HepG2 (cell line): ENCODE measurements around the gene ELANE. TPM values are rescaled to one million over a fixed set of nuclear protein-coding genes. Genes with fewer than 3 reads are reported as not detected.

Experiments used
- AKAP8 ChIP-seq: sonication (generic); formaldehyde crosslinking; IDR thresholded peaks from 2 replicates; pipeline ENCODE4 v1.5.1; 2020; ENCODE audit warnings: mild to moderate bottlenecking, missing genetic modification reagents
- ASH2L ChIP-seq: fragments of 300-600, 200-600 bp; sonication (generic); IDR thresholded peaks from 2 replicates; pipeline ENCODE4 v1.7.0; 2017; ENCODE audit warnings: low read depth, mild to moderate bottlenecking, moderate library complexity, mixed read lengths, low read length; ENCODE audit not compliant: insufficient read length
- GTF2F1 ChIP-seq: fragments of 150-350 bp; IDR thresholded peaks from 2 replicates; pipeline ENCODE4 v1.6.1; 2014; ENCODE audit warnings: low read length
- HMGA1 ChIP-seq: sonication (generic); formaldehyde crosslinking; conservative IDR thresholded peaks from 2 replicates; pipeline ENCODE4 v1.4.0; 2020; ENCODE audit warnings: missing genetic modification reagents
- ISL2 ChIP-seq: sonication (generic); formaldehyde crosslinking; IDR thresholded peaks from 2 replicates; pipeline ENCODE4 v1.5.0; 2020; ENCODE audit warnings: missing genetic modification reagents
- KAT7 ChIP-seq: IDR thresholded peaks from 2 replicates; pipeline ENCODE4 v1.6.1; 2018; ENCODE audit warnings: borderline replicate concordance, missing compliant biosample characterization
- MEF2D ChIP-seq: sonication (generic); formaldehyde crosslinking; IDR thresholded peaks from 2 replicates; pipeline ENCODE4 v1.5.1; 2020; ENCODE audit warnings: mild to moderate bottlenecking, missing genetic modification reagents
- MIXL1 ChIP-seq: IDR thresholded peaks from 2 replicates; pipeline ENCODE4 v1.6.1; 2016
- MNT ChIP-seq: fragments of 450-650 bp; IDR thresholded peaks from 2 replicates; pipeline ENCODE4 v1.6.1; 2016
- PRDM15 ChIP-seq: sonication (generic); formaldehyde crosslinking; IDR thresholded peaks from 2 replicates; pipeline ENCODE4 v1.4.0; 2020; ENCODE audit warnings: missing genetic modification reagents
- RAD51 ChIP-seq: fragments of 450-650 bp; IDR thresholded peaks from 2 replicates; pipeline ENCODE4 v1.6.1; 2016; ENCODE audit warnings: borderline replicate concordance
- RFXAP ChIP-seq: sonication (generic); formaldehyde crosslinking; IDR thresholded peaks from 2 replicates; pipeline ENCODE4 v1.4.0; 2020; ENCODE audit warnings: missing genetic modification reagents, borderline replicate concordance
- SP5 ChIP-seq: IDR thresholded peaks from 2 replicates; pipeline ENCODE4 v1.6.1; 2016; ENCODE audit warnings: low read depth, borderline replicate concordance
- SSRP1 ChIP-seq: IDR thresholded peaks from 2 replicates; pipeline ENCODE4 v1.6.1; 2016; ENCODE audit warnings: control low read depth
- TARDBP ChIP-seq: sonication (generic); formaldehyde crosslinking; IDR thresholded peaks from 2 replicates; pipeline ENCODE4 v1.8.0; 2022; ENCODE audit warnings: mild to moderate bottlenecking, missing genetic modification reagents
- ZNF101 ChIP-seq: sonication (generic); formaldehyde crosslinking; IDR thresholded peaks from 2 replicates; pipeline ENCODE4 v1.4.0; 2020; ENCODE audit warnings: mild to moderate bottlenecking, low read depth, missing genetic modification reagents, borderline replicate concordance
- ZNF317 ChIP-seq: sonication (generic); formaldehyde crosslinking; IDR thresholded peaks from 2 replicates; pipeline ENCODE4 v1.5.0; 2020; ENCODE audit warnings: mild to moderate bottlenecking, missing genetic modification reagents
- ZNF383 ChIP-seq: sonication (generic); formaldehyde crosslinking; IDR thresholded peaks from 2 replicates; pipeline ENCODE4 v1.4.0; 2020; ENCODE audit warnings: missing genetic modification reagents, mild to moderate bottlenecking, borderline replicate concordance
- ZNF616 ChIP-seq: sonication (generic); formaldehyde crosslinking; IDR thresholded peaks from 2 replicates; pipeline ENCODE4 v1.5.0; 2020; ENCODE audit warnings: low read depth, mild to moderate bottlenecking, missing genetic modification reagents
- ZNF660 ChIP-seq: sonication (generic); formaldehyde crosslinking; IDR thresholded peaks from 2 replicates; pipeline ENCODE4 v1.5.1; 2020; ENCODE audit warnings: mild to moderate bottlenecking, low read depth, missing genetic modification reagents, borderline replicate concordance
- ZNF777 ChIP-seq: sonication (generic); formaldehyde crosslinking; IDR thresholded peaks from 2 replicates; pipeline ENCODE4 v1.4.0; 2020; ENCODE audit warnings: missing genetic modification reagents
- ZXDC ChIP-seq: sonication (generic); formaldehyde crosslinking; IDR thresholded peaks from 2 replicates; pipeline ENCODE4 v1.5.0; 2020; ENCODE audit warnings: mild to moderate bottlenecking, missing genetic modification reagents
- ZZZ3 ChIP-seq: sonication (generic); formaldehyde crosslinking; IDR thresholded peaks from 2 replicates; pipeline ENCODE4 v1.4.0; 2020; ENCODE audit warnings: missing genetic modification reagents, mild to moderate bottlenecking, borderline replicate concordance
- polyA plus RNA-seq, 8 experiments: library from polyadenylated mRNA; depleted of rRNA in 3 of 8; stranded (reverse) in 7 of 8; unstranded in 1 of 8; fragments of >200 nt; fragmentation: Illumina TruSeq in 4 of 8; extraction: Trizol in 4 of 8; gene quantifications; 2 replicates each; pipeline versions ENCODE4 v1.2.1 to v1.2.3, GENCODE V29; 2011 to 2016; ENCODE audit warnings: low read depth in 4 of 8, missing spikeins in 1 of 8, mixed read lengths in 1 of 8; ENCODE audit not compliant: insufficient read depth in 1 of 8
- total RNA-seq, 5 experiments: library from RNA; depleted of rRNA; stranded (reverse); fragments of >200 nt; fragmentation: Illumina TruSeq; extraction: Trizol; gene quantifications; 2 replicates each; pipeline ENCODE4 v1.2.3, GENCODE V29; 2016; ENCODE audit warnings: low read depth in 1 of 5

ELANE gene
- total and polyA plus RNA-seq, 2 of the 13 experiments (the other 11 are each of a cell fraction or from before 2014, with no cell fraction given) = not detected

- TF ChIP-seq MNT (peak; percentile 3; the same call in 1 of the 2 replicates), ZZZ3 (no peak), ZXDC (CRISPR knock-in tag) (peak; percentile 71; the same call in 1 of the 2 replicates), ZNF777 (CRISPR knock-in tag) (no peak), SSRP1 (peak; percentile 92; the same call in 1 of the 2 replicates), ASH2L (peak; percentile 82), RAD51 (no peak), TARDBP (CRISPR knock-in tag) (peak; percentile 49), RFXAP (CRISPR knock-in tag) (0 out of 2 replicates have a peak, but pooled peaks have one; percentile 58), ZNF660 (CRISPR knock-in tag) (no peak), ZNF317 (no peak), KAT7 (CRISPR knock-in tag) (no peak), GTF2F1 (no peak), AKAP8 (CRISPR knock-in tag) (no peak), HMGA1 (CRISPR knock-in tag) (no peak), MEF2D (CRISPR knock-in tag) (no peak), ISL2 (CRISPR knock-in tag) (no peak), ZNF616 (CRISPR knock-in tag) (no peak), ZNF383 (CRISPR knock-in tag) (no peak), SP5 (CRISPR knock-in tag) (0 out of 2 replicates have a peak, but pooled peaks have one; percentile 18), ZNF101 (CRISPR knock-in tag) (no peak), PRDM15 (CRISPR knock-in tag) (no peak), MIXL1 (CRISPR knock-in tag) (0 out of 2 replicates have a peak, but pooled peaks have one; percentile 30)
Observed at GRCh38 chr19:892894-893689, 41.0 kb downstream of the ELANE start, which contains the start of the genes MED16 and RNU6-9 (continued).
